ENCODE results near the gene FAM13C.

The FAM13C gene

DNA sequence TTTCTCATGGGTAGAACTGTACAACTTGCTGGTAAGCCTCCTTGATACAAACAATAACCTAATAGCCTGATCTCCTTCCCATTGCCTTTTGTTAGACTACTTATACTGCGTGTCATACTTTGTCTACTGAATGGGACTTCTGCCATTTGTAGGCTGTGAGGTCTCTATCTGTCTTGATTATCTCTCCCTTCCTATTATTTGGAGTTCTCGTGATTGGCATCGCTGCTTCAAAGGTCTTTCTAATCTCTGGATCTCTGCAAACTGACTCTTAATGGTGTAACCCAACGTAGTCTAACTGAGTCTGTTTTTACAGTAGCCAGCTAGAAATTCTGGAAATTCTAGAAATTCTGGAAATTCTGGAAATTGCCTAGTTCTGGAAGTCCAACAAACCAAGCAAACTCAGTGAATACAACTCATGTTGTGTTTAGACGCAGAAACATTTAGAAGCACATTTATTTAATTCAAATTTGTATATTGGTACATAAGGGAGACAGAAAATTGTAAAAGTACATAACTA is 156.1 kb downstream of the FAM13C start:
- no peak for DNase-seq (ENCODE audit: low read depth, low spot score)
- no peak overlapping the region for H3K4me3 ChIP-seq (ENCODE audit: low read length)

All from Jurkat, Clone E6-1 (cell line).